ENCODE results near the gene PPP6R1.
"Not testable (repeated sequence)": the region's sequence is repeated elsewhere in the genome, so short reads cannot be mapped to it uniquely, and the experiment has no call there.

PPP6R1 gene

DNA sequence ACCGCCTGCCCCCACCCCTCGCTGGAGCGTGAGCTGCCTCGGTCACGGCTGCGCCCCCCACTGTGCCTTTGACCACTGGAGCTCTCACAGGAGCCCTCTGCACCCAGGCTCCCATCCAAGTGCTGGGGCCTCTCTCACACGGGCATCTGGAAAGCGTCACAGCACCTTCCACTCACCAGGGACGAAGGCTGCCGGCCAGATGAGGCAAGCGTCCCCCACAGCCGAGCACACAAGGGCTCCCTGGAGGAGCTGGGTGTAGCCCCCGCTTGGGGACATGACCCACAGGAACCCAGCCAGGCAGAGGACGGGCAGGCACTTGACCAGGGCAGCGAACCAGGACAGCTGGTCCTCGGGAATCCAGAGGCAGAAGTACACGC, 30.8 kb downstream of the PPP6R1 start:
- Histone ChIP-seq H3K27ac (ENCODE audit: low read length) (peak overlapping the region; percentile 64), H3K36me3 (ENCODE audit: control insufficient read depth in 2 of 2, insufficient read depth in 2 of 2, low read length in 2 of 2) (peaks cover 18 to 28% of the 10 kb centered on the region in 2 donors), H3K9ac (ENCODE audit: low read length in 2 of 2) (no peak overlapping the region), H3K4me3 (ENCODE audit: low read length in 2 of 2) (peak overlapping the region in 1 of 2 donors; percentile 22), H3K4me1 (ENCODE audit: control insufficient read depth, insufficient read depth, low read length) (peaks cover 20% of the 10 kb centered on the region), H3K27me3 (ENCODE audit: control insufficient read depth in 1 of 2, insufficient read depth in 2 of 2, low read length in 2 of 2) (no peaks in the 10 kb centered on the region), H3K9me3 (ENCODE audit: control insufficient read depth in 2 of 2, low read length in 2 of 2) (no peaks in the 10 kb centered on the region)

GRCh38 chr19:55227241-55228014, 31.4 kb downstream of the PPP6R1 start:
- Histone ChIP-seq H3K27me3 (ENCODE audit: control insufficient read depth in 1 of 2, insufficient read depth in 2 of 2, low read length in 2 of 2) (no peaks in the 10 kb centered on the region), H3K4me1 (ENCODE audit: control insufficient read depth, insufficient read depth, low read length) (peaks cover 20% of the 10 kb centered on the region), H3K9ac (ENCODE audit: low read length in 2 of 2) (no peak overlapping the region), H3K9me3 (ENCODE audit: control insufficient read depth in 2 of 2, low read length in 2 of 2) (no peaks in the 10 kb centered on the region), H3K36me3 (ENCODE audit: control insufficient read depth in 2 of 2, insufficient read depth in 2 of 2, low read length in 2 of 2) (peaks cover 14 to 22% of the 10 kb centered on the region in 2 donors), H3K4me3 (ENCODE audit: low read length in 2 of 2) (peak overlapping the region in 1 of 2 donors; percentile 22), H3K27ac (ENCODE audit: low read length) (peak overlapping the region; percentile 64)

- H3K27me3 ChIP-seq (ENCODE audit: control insufficient read depth in 1 of 2, insufficient read depth in 2 of 2, low read length in 2 of 2): no peaks in the 10 kb centered on the region
- no peak overlapping the region for H3K4me3 ChIP-seq (ENCODE audit: low read length in 2 of 2)
- peaks cover 20% of the 10 kb centered on the region for H3K4me1 ChIP-seq (ENCODE audit: control insufficient read depth, insufficient read depth, low read length)
- no peak overlapping the region for H3K9ac ChIP-seq (ENCODE audit: low read length in 2 of 2)
- no peak overlapping the region for H3K27ac ChIP-seq (ENCODE audit: low read length)
- no peaks in the 10 kb centered on the region for H3K9me3 ChIP-seq (ENCODE audit: control insufficient read depth in 2 of 2, low read length in 2 of 2)
- H3K36me3 ChIP-seq (ENCODE audit: control insufficient read depth in 2 of 2, insufficient read depth in 2 of 2, low read length in 2 of 2): peaks cover 9 to 21% of the 10 kb centered on the region in 2 donors
Measured at GRCh38 chr19:55226788-55227187, 32.0 kb downstream of the PPP6R1 start.

- H3K9ac ChIP-seq (ENCODE audit: low read length in 2 of 2): no peak overlapping the region
- peaks cover 20% of the 10 kb centered on the region for H3K4me1 ChIP-seq (ENCODE audit: control insufficient read depth, insufficient read depth, low read length)
- peaks cover 7 to 16% of the 10 kb centered on the region in 2 donors for H3K36me3 ChIP-seq (ENCODE audit: control insufficient read depth in 2 of 2, insufficient read depth in 2 of 2, low read length in 2 of 2)
Measured at GRCh38 chr19:55226273-55226672, 32.5 kb downstream of the PPP6R1 start.

DNA sequence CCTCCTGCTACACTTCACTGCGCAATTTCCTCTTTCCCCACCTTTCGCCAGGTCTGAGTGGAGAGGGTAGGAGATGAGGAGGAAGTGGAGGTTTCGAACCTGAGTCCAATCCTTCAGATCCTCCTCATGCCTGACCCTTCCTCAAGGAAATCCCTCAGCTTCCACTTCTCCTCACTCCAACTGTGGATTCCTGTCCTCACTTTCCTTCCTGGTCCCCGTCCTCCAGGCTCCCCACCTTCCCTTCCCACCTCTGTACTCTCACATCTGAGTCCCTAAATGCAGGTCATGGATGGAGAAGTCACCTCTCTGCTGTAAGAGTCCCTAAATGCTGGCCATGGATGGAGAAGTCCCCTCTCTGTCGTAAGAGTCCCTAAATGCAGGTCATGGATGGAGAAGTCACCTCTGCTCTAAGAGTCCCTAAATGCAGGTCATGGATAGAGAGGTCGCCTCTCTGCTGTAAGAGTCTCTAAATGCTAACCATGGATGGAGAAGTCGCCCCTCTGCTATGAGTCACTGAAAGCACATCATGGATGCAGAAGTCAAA, 33.3 kb downstream of the PPP6R1 start:
- Histone ChIP-seq H3K27me3 (ENCODE audit: control insufficient read depth in 1 of 2, insufficient read depth in 2 of 2, low read length in 2 of 2) (no peaks in the 10 kb centered on the region), H3K9me3 (ENCODE audit: control insufficient read depth in 2 of 2, low read length in 2 of 2) (peaks cover 0 to 4% of the 10 kb centered on the region in 2 donors), H3K9ac (ENCODE audit: low read length in 2 of 2) (no peak overlapping the region), H3K27ac (ENCODE audit: low read length) (no peak overlapping the region), H3K4me3 (ENCODE audit: low read length in 2 of 2) (no peak overlapping the region), H3K4me1 (ENCODE audit: control insufficient read depth, insufficient read depth, low read length) (peaks cover 20% of the 10 kb centered on the region), H3K36me3 (ENCODE audit: control insufficient read depth in 2 of 2, insufficient read depth in 2 of 2, low read length in 2 of 2) (peaks cover 4 to 10% of the 10 kb centered on the region in 2 donors)

More at GRCh38 chr19:55226273-55226672, 32.5 kb downstream of the PPP6R1 start:
- H3K27me3 ChIP-seq (ENCODE audit: control insufficient read depth in 1 of 2, insufficient read depth in 2 of 2, low read length in 2 of 2): no peaks in the 10 kb centered on the region
- no peaks in the 10 kb centered on the region for H3K9me3 ChIP-seq (ENCODE audit: control insufficient read depth in 2 of 2, low read length in 2 of 2)
- no peak overlapping the region for H3K27ac ChIP-seq (ENCODE audit: low read length)
- H3K4me3 ChIP-seq (ENCODE audit: low read length in 2 of 2): no peak overlapping the region

GRCh38 chr19:55224679-55225414, 34.0 kb downstream of the PPP6R1 start:
- not testable (repeated sequence) for H3K27ac ChIP-seq (ENCODE audit: low read length); H3K27me3 ChIP-seq (ENCODE audit: control insufficient read depth in 1 of 2, insufficient read depth in 2 of 2, low read length in 2 of 2); H3K9me3 ChIP-seq (ENCODE audit: control insufficient read depth in 2 of 2, low read length in 2 of 2); H3K9ac ChIP-seq (ENCODE audit: low read length in 2 of 2); H3K4me3 ChIP-seq (ENCODE audit: low read length in 2 of 2)
- Histone ChIP-seq H3K4me1 (ENCODE audit: control insufficient read depth, insufficient read depth, low read length) (peaks cover 20% of the 10 kb centered on the region), H3K36me3 (ENCODE audit: control insufficient read depth in 2 of 2, insufficient read depth in 2 of 2, low read length in 2 of 2) (peaks cover 4 to 10% of the 10 kb centered on the region in 2 donors)

- H3K36me3 ChIP-seq (ENCODE audit: control insufficient read depth in 2 of 2, insufficient read depth in 2 of 2, low read length in 2 of 2): peaks cover 4 to 8% of the 10 kb centered on the region in 2 donors
- no peak overlapping the region for H3K27ac ChIP-seq (ENCODE audit: low read length)
Measured at GRCh38 chr19:55224038-55224665, 34.7 kb downstream of the PPP6R1 start.

DNA sequence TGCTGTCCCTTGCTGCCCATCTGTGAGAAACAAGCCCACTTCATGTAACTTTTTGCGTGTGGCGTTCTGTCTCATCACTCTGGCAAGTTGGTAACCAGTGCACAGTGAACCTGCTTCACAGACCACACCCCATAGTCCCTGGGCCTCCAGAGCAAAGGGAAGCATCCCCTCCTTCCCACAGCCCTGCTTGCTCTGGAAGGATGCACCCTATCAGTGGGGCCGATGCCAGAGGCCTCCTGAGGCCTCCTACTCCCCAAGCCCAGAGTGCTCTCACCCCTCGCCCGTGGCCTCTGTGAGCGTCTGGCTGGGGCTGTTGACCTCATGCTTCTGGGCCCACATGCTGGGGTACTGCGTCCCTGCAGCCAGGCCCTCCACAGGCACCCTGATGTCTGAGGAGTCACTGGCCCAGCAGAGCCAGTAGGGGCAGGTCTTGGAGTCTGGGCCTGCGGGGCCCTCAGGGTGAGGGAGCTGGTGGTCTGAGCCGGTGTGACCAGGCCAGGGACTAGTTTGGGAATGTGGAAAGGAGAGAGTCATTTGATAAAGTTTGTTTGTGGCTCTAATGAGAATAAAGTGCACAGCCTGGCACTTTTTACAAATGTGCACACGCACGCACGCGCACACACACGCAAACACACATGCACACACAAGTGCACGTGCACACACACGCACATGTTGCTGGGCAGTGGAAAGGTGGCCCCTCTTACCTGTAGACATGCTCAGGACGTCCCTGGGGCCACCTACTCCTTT, 35.4 kb downstream of the PPP6R1 start:
- peaks cover 0 to 9% of the 10 kb centered on the region in 2 donors for H3K9me3 ChIP-seq (ENCODE audit: control insufficient read depth in 2 of 2, low read length in 2 of 2)
- no peak overlapping the region for H3K4me3 ChIP-seq (ENCODE audit: low read length in 2 of 2)
- no peaks in the 10 kb centered on the region for H3K27me3 ChIP-seq (ENCODE audit: control insufficient read depth in 1 of 2, insufficient read depth in 2 of 2, low read length in 2 of 2)
- H3K4me1 ChIP-seq (ENCODE audit: control insufficient read depth, insufficient read depth, low read length): peaks cover 17% of the 10 kb centered on the region
- no peak overlapping the region for H3K27ac ChIP-seq (ENCODE audit: low read length)
- H3K9ac ChIP-seq (ENCODE audit: low read length in 2 of 2): no peak overlapping the region
- peaks cover 4 to 6% of the 10 kb centered on the region in 2 donors for H3K36me3 ChIP-seq (ENCODE audit: control insufficient read depth in 2 of 2, insufficient read depth in 2 of 2, low read length in 2 of 2)

More at GRCh38 chr19:55224038-55224665, 34.7 kb downstream of the PPP6R1 start:
- Histone ChIP-seq H3K9me3 (ENCODE audit: control insufficient read depth in 2 of 2, low read length in 2 of 2) (peaks cover 0 to 9% of the 10 kb centered on the region in 2 donors), H3K4me3 (ENCODE audit: low read length in 2 of 2) (no peak overlapping the region), H3K27me3 (ENCODE audit: control insufficient read depth in 1 of 2, insufficient read depth in 2 of 2, low read length in 2 of 2) (no peaks in the 10 kb centered on the region), H3K4me1 (ENCODE audit: control insufficient read depth, insufficient read depth, low read length) (peaks cover 20% of the 10 kb centered on the region), H3K9ac (ENCODE audit: low read length in 2 of 2) (no peak overlapping the region)

DNA sequence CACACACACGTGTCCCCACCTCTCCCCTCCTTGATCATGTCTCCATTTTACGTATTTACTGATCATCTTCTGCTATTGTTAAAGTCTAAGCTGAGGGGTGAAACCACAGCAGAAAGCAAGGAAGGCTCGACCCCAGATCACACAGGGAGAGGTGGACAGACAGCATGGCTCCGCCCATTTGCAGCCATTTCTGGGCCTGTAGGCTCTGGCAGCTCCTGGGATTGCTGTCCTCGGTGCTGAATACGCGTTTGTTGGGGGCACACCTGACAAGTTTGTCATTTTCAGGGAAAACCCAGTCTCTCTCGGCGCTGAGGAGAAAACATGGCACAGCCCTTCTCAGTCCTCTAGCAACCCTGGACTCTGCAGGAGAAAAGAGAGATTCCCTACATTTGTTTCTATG, 38.3 kb downstream of the PPP6R1 start:
- Histone ChIP-seq H3K27me3 (ENCODE audit: control insufficient read depth in 1 of 2, insufficient read depth in 2 of 2, low read length in 2 of 2) (peaks cover 0 to 8% of the 10 kb centered on the region in 2 donors), H3K9me3 (ENCODE audit: control insufficient read depth in 2 of 2, low read length in 2 of 2) (peaks cover 0 to 9% of the 10 kb centered on the region in 2 donors), H3K36me3 (ENCODE audit: control insufficient read depth in 2 of 2, insufficient read depth in 2 of 2, low read length in 2 of 2) (no peaks in the 10 kb centered on the region), H3K4me1 (ENCODE audit: control insufficient read depth, insufficient read depth, low read length) (peaks cover 6% of the 10 kb centered on the region), H3K4me3 (ENCODE audit: low read length in 2 of 2) (no peak overlapping the region), H3K27ac (ENCODE audit: low read length) (no peak overlapping the region), H3K9ac (ENCODE audit: low read length in 2 of 2) (no peak overlapping the region)

Measured in stomach smooth muscle (tissue), 2 donors.